NK-92 treated with Interleukin-12 subunit alpha and Interleukin-12 subunit beta, amount 100 ng/mL, for 24 hours (cell line): ENCODE measurements around the gene UVSSA.
"Not testable (repeated sequence)": the region's sequence is repeated elsewhere in the genome, so short reads cannot be mapped to it uniquely, and the experiment has no call there.

ENCODE experiments used
- DNase-seq: peaks from one replicate; lab custom pipeline; 2025; lab: John Stamatoyannopoulos, UW

Gene UVSSA

DNA sequence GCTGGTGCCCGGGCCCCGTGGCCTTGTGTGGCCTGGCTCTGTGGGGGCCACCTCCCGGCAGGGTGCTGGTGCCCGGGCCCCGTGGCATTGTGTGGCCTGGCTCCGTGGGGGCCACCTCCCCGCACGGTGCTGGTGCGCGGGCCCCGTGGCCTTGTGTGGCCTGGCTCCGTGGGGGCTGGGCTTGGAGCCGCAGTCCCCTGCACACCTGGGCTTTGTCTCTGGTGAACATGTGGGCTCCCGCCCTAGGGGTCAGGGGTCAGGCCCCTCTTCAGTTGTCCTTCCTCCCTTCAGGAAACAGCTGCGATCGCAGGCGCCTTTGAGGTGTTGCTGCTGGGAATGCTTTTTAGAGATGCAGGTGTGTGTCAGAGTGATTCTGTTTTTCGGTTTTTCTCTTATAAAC, 17.2 kb downstream of the UVSSA start:
- no peak for DNase-seq

GRCh38 chr4:1364748-1365147, 17.7 kb downstream of the UVSSA start:
- DNase-seq, result no peak

DNA sequence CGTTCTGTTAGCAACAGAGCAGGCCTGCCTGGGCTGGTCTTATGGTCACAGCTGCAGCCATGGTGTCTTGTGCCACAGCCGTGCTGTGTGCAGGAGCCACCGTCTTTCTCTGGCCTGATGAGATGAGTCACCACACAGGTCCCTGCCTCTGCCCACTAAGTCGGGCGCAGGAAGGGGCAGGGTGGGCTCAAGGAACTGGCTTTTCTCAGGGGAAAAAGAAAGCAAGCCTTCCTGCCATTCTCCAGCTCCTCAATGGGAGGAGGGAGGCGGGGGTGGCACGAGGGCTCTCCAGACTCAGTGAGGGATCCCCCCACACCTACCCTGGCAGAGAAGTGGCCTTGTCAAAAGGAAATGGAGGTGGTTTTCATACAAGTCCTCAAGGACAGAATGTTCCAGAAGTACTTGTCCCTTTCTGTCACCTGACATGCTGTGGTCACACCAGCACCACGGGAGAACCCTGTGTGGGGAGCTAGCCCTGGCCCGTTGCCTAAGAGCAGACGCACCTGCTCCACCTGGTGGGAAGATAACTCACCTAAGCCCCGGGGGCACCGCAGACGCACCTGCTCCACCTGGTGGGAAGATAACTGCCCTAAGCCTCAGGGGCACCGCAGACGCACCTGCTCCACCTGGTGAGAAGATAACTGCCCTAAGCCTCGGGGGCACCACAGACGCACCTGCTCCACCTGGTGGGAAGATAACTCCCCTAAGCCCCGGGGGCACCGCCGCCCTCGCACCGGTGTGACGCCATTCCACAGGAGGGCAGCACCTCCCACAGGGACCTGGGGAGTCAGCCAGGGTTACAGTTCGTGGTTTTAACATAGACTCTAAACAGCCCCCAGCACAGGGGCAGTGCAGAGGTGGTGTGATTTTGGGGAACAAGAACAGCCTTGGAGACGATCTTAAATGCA, 18.5 kb downstream of the UVSSA start:
- DNase-seq, result no peak

GRCh38 chr4:1366371-1367229, 19.6 kb downstream of the UVSSA start:
- no peak for DNase-seq

- DNase-seq, result no peak
These were observed 20.4 kb downstream of the UVSSA start for GRCh38 chr4:1367230-1367935.

- no peak for DNase-seq
These were observed 20.9 kb downstream of the UVSSA start for GRCh38 chr4:1367936-1368289.

GRCh38 chr4:1368421-1369090, 21.5 kb downstream of the UVSSA start:
- no peak for DNase-seq

DNA sequence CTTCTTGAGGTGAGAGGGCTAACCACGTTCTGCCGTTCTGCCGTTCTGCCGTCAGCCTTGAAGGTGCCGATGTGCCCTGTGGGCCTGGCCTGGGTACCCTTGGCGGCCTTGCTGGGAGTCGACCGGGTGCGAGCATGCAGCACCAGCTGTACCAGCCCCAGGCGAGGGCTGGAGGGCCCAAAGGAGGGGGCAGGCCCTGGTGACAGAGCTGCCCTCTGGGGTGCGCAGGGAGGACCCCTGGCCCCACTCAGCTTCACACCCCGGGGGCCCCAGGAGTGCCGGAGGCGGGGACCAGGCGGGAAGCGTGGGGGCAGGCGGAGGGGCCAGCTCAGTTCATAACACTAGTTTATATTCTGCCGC, 22.1 kb downstream of the UVSSA start:
- DNase-seq, result no peak

DNA sequence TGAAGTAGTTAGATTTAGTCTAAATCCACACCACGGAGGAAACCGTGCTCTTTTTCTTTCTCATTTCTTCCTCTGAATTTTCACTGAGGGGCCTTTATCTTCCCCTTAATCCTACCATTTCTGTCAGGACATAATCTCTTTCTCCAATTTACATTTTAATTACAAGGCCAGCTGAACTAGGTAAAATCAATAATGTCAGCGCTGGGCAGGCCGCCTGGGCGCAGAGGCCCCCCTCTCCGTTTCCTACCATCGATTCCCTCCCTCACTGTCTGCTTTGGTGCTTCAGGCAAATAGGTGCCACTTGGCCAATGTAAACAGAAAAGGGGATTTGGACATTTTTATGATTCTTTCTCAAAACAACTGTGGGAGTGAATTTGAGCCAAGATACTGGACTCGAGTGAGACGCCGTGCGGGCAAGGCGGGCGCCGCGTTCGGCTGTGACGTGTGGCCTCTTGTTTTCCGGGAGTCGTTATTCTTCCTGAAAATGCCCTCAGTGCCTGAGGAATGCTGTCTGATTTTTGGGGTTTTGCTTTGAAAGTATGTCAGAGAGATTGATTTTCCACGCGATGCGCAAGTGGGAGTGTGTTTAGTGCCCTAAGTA, 22.6 kb downstream of the UVSSA start:
- DNase-seq, result no peak

DNA sequence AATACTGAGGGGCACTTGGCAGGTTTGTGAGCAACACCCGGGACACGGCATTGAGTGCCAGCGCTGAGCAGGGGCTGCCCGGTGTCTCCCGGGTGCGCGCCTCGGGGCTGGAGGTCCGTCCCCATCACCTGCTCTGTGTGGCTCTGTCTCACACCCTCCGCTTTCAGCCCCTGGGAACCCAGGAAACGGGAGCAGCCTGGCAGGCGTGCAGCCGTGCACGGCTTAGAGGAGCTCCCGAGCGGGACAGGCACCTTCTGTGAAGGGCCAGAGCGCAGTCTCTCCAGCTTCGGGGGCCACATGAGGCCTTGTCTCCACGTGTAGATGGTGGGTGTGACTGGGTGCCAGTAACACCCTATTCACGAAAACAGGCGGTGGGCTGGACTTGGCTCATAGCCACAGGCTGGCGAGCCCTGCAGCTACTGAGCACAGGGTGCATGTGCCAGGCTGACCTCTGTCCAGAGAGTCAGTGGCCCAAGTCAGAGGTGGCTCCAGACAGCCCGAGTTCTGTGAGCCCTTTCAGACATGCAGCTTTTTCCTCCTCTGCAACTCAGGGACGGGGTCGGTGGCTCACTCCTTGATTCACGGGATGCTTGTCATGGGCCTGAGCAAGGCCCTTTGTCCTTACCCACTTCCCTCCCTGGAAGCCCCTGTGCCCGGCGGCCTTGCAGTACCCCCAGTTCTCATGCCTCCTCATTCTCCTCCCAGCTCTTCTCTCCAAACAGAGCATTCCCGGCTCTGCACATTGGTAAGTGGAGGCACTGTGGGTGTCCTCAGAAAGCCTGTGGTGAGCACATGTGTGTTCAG, 23.5 kb downstream of the UVSSA start:
- DNase-seq, result no peak

DNA sequence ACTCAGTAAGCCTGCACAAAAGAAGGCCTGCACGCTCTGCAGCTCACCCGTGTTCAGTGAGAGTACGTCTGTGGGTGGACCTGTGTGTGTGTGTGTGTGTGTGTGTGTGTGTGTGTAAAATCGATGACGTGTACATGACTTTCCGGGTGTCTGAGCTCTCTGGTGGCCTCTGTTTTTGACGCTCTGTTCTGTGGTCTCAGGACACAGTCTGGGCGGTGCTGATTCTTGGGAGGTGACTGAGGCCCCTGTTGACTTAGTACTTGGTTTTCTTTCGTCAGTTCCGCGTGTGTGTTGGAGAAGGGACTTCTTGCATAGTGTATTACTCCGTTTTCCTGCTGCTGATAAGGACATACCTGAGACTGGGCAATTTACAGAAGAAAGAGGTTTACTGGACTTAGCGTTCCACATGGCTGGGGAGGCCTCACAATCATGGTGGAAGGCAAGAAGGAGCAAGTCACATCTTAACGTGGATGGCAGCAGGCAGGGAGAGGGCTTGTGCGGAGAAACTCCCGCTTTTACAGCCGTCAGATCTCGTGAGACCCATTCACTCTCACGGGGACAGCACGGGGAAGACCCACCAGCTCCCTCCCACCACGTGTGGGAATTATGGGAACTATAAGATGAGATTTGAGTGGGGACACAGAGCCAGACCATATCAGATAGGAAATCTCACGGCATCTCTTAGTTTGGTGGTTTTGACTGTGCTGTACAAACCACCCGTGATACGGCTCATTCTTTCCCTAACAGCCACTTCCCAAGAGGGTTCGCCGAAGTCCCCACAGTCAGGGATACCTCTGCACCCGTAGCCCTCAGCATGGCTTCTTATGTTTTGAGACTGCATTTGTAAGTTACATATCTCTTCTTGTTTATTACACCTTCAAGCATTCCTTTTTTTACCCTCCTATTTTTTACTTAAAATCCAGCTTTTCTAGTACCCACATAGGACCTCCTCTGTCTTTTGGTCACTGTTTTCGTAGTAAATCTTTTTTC, 24.5 kb downstream of the UVSSA start:
- DNase-seq, result no peak

GRCh38 chr4:1372576-1372975, 25.6 kb downstream of the UVSSA start:
- not testable (repeated sequence) for DNase-seq

- no peak for DNase-seq
These were observed 27.1 kb downstream of the UVSSA start for GRCh38 chr4:1373892-1374705.

DNA sequence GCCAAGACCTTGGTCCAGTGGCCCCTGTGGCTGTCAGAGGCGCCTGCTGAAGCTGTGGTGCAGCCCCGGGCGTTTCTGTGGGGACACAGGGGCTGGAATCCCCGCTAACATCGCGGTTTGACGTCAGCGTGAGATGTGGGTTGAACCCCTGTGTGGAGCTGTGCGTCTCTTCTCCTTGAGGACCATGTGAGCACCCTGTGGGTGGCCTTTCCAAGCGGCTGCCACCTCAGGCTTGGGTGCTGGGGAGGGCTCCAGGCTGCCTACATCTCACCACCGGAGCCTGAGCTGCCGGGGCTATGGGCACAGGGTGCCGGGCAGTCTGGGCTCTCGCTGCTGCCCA, 27.7 kb downstream of the UVSSA start:
- DNase-seq, result no peak

DNA sequence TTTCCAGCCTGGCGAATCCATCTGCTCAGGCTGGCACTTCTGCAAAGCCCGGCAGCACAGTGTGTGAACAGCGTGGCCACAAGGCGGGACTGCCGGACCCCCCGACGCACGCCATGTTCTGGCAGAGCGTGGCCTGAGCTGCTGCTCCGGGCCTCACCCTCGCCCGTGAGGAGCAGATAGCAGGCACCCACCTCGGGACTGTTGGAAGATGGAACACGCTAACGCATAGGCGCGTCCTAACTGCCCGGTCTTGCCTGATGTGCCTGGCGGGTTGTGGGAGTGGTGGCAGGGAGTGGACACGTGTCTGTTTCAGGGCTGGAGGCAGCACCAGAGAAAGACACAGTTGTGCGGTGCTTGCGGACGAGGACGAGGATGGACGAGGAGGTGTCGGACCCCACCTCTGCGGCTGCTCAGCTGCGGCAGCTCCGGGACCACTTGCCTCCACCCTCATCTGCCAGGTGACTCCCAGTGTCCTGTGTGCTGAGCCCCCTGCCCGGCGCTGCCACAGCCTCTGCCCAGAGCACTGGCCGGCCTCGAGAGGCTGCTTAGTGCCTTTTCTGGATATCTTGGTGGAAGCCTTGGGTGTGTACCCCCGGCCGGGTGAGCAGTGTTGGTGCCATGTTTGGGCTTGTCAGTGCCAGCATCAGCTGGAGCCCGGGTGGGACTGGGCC, 28.2 kb downstream of the UVSSA start:
- no peak for DNase-seq

DNA sequence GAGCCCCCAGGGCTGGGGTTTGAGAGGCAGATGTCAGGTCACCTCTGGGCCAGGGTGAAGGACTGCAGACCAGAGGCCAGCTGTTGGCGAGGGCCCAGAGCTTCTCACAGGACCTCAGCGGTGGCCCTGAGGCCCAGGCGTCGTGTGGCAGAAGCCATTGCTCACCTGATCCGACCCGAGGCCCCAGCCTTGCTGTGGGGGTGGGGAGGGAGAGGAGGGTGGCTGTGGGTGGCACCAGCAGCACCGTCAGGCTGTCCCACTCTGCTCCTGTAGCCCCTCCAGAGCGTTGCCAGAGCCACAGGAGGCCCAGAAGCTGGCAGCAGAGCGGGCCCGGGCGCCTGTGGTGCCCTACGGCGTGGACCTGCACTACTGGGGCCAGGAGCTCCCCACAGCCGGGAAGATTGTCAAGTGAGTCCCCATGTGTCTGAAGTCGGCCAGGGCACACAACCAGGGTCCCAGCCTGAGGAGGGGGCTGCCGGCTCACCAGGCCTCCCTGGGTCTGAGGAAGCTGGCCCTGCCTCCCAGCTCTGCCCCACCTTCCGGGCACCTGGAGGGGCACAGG, 28.8 kb downstream of the UVSSA start:
- DNase-seq, result no peak

GRCh38 chr4:1376391-1376840, 29.4 kb downstream of the UVSSA start:
- no peak for DNase-seq
